ENCODE data around the gene RFNG. TPM values are rescaled to one million over a fixed set of nuclear protein-coding genes. Genes with fewer than 3 reads are reported as not detected.

RFNG gene
- total and polyA plus RNA-seq, 3 donors from 2014 or later, result 50.5 to 102 (median 73.3) TPM

DNA sequence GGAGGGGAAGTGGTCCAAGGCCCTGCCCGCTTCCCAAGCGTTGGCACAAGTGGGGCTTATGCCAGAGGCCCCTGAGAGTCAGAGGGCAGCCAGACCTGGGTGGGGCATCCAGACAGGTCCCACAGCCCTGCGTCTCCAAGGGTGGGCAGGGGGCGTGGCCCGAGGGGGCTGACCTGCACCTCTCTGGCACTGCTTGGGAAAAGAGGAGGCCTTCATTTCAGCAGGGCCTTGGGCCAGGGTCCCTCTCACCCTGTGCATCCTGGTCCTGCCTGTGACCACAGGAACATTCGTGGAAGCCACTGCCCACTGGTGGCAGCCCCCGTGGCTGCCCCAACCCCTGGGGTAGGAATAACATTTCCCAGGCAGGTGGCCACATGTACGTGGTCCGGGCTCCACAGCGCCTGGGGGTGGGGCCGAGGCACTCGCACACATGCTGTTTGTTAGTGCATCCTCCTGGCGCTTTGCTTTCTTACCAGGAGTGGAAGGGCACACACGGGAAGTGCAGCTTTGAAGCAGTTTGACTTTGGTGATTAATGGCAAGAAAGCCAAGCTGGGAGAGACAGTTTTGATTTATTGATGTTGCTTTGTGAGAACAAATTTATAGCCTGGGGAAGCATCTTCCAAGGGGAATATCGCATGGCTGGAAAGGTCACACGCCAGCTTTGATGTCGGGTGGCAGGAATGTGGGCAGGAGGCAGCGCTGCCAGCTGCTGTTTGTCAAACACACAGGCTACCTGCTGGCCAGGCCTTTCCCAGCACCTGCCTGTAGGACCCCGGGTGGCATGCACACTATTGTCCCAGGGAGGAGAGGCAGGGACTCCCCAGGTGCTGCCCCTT, 33.2 kb downstream of the RFNG start:
- DNase-seq, result no peak
- H3K4me1 ChIP-seq, result peaks cover 10% of the 10 kb centered on the region
- intact Hi-C loops (cut with DNase I; ENCODE audit: low total_unique reads), result no loop called here
- H3K27me3 ChIP-seq, result no peaks in the 10 kb centered on the region
- no peak for TF ChIP-seq POLR2A (IDR thresholded peaks at IDR 0.05)
- TF ChIP-seq, protein P1, sequence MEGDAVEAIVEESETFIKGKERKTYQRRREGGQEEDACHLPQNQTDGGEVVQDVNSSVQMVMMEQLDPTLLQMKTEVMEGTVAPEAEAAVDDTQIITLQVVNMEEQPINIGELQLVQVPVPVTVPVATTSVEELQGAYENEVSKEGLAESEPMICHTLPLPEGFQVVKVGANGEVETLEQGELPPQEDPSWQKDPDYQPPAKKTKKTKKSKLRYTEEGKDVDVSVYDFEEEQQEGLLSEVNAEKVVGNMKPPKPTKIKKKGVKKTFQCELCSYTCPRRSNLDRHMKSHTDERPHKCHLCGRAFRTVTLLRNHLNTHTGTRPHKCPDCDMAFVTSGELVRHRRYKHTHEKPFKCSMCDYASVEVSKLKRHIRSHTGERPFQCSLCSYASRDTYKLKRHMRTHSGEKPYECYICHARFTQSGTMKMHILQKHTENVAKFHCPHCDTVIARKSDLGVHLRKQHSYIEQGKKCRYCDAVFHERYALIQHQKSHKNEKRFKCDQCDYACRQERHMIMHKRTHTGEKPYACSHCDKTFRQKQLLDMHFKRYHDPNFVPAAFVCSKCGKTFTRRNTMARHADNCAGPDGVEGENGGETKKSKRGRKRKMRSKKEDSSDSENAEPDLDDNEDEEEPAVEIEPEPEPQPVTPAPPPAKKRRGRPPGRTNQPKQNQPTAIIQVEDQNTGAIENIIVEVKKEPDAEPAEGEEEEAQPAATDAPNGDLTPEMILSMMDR (IDR thresholded peaks at IDR 0.05), result no peak
- no peaks in the 10 kb centered on the region for H3K36me3 ChIP-seq (ENCODE audit: low read depth, missing control alignments)
- no peak overlapping the region for H3K4me3 ChIP-seq
- no peak overlapping the region for H3K27ac ChIP-seq
- H3K9me3 ChIP-seq, result no peaks in the 10 kb centered on the region
- WGBS, 2 donors, result 77 to 80% methylated on average over 10 to 19 of the region's 19 CpGs

DNA sequence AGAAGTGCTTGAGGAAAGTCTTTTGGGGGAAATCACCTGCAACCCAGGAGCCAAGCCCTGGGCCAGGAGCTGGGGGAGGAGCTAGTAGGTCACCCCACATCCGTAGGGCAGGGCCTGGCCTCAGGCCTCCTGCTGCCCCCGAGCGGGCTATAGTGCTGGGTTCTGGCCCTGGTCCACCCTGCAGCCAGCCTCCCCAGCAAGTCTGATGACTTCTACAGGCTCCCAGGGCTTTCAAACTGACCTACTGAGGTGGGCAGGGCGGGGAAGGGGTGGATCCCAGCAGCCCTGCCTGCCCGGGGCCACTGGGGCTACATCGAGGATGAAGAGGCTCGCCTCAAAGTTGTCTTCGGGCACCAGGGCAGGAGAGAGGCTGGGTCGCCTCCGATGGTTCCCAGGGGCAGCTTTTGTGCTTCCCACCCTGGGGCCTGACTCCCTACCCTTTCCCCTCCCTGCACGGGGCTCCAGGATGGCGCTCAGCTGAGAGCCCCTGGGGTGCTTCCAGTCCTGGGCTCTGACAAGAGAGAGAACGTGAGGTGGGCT, 33.9 kb downstream of the RFNG start:
- intact Hi-C loops (cut with DNase I; ENCODE audit: low total_unique reads), result no loop called here
- Histone ChIP-seq H3K27me3 (no peaks in the 10 kb centered on the region), H3K36me3 (ENCODE audit: low read depth, missing control alignments) (no peaks in the 10 kb centered on the region), H3K4me3 (no peak overlapping the region), H3K4me1 (peaks cover 15% of the 10 kb centered on the region), H3K27ac (no peak overlapping the region), H3K9me3 (no peaks in the 10 kb centered on the region)
- TF ChIP-seq, protein P1 (IDR thresholded peaks at IDR 0.05), result no peak
- TF ChIP-seq POLR2A (IDR thresholded peaks at IDR 0.05), result no peak
- WGBS, 2 donors, result 84% methylated on average over 13 of the region's 13 CpGs; no CpG with 5 or more reads in 1 of the 2 donors
- DNase-seq, result no peak

DNA sequence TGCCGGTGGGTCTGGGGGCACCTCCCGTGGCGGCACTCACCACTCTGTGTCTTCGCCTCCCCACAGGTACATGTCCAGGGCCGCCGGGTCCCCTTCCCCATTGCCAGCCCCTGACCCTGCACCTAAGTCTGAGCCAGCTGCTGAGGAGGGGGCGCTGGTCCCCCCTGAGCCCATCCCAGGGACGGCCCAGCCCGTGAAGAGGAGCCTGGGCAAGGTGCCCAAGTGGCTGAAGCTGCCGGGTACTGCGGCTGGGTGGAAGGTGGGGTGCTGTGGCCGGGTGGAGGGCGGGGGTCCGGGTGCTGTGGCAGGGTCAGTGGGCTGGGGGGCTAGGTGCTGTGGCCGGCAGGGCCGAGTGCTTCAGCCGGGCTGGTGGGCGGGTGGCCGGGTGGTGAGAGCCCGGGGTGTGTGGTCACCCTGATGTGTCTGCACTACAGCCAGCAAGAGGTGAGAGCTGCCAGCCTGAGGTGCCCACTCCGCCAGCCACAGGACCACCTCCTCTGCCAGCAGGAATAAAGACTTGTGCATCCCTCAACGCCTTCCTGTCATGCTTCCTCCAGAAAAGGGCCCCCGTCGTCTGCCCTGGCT, 34.6 kb downstream of the RFNG start:
- TF ChIP-seq POLR2A (IDR thresholded peaks at IDR 0.05), result no peak
- TF ChIP-seq, protein P1 (IDR thresholded peaks at IDR 0.05), result no peak
- H3K27me3 ChIP-seq, result no peaks in the 10 kb centered on the region
- peaks cover 13% of the 10 kb centered on the region for H3K4me1 ChIP-seq
- no peaks in the 10 kb centered on the region for H3K36me3 ChIP-seq (ENCODE audit: low read depth, missing control alignments)
- WGBS, 2 donors, result 91 to 93% methylated on average over 21 to 23 of the region's 24 CpGs
- DNase-seq, result no peak
- no peaks in the 10 kb centered on the region for H3K9me3 ChIP-seq
- no peak overlapping the region for H3K27ac ChIP-seq
- no peak overlapping the region for H3K4me3 ChIP-seq
- intact Hi-C loops (cut with DNase I; ENCODE audit: low total_unique reads), result no loop called here

DNA sequence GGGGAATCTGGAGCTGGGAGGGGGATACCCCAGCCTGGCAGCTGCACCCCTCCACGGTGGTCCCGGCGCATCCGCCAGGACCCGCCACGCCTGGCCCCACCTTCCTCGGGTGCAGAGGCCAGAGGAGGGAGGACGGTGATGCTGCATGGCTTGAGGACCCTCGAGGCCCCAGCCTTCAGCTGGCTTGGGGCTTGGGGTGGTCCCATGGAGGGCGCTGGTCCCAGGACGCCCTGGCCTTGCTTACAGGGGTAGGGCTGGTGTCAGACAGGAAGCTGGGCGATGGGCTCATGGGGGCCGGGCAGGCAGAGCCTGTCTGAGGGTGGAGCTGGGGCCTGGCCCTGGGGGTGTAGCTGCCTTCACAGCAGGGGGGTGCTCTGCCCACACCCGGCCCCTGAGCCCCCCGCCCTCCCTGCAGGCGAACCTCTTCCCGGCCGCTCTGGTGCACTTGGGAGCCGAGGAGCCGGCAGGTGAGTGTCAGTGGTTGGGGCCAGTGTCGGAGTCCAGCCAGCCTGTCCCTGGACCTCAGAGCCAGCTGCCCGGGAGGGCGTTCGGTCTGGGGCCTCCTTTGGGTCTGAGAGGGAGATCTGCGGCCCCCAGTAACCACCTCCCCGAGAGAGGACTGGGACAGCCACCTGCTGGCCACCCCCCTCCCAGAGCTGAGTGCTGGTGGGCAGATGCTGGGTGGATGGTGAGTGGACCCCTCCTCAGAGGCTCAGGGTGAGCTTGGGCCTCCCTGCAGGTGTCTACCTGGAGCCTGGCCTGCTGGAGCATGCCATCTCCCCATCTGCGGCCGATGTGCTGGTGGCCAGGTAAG, 35.3 kb downstream of the RFNG start:
- 91 to 95% methylated on average over 7 to 22 of the region's 28 CpGs for WGBS, 2 donors
- intact Hi-C loops (cut with DNase I; ENCODE audit: low total_unique reads), result no loop called here
- Histone ChIP-seq H3K27me3 (no peaks in the 10 kb centered on the region), H3K4me3 (no peak overlapping the region), H3K4me1 (peaks cover 6% of the 10 kb centered on the region), H3K27ac (no peak overlapping the region), H3K36me3 (ENCODE audit: low read depth, missing control alignments) (no peaks in the 10 kb centered on the region), H3K9me3 (no peaks in the 10 kb centered on the region)
- TF ChIP-seq POLR2A (IDR thresholded peaks at IDR 0.05), result no peak
- TF ChIP-seq, protein P1 (IDR thresholded peaks at IDR 0.05), result no peak
- no peak for DNase-seq

Measured in testis (tissue), 3 donors.